ENCODE measurements around the gene SCN3A.

Gene SCN3A

DNA sequence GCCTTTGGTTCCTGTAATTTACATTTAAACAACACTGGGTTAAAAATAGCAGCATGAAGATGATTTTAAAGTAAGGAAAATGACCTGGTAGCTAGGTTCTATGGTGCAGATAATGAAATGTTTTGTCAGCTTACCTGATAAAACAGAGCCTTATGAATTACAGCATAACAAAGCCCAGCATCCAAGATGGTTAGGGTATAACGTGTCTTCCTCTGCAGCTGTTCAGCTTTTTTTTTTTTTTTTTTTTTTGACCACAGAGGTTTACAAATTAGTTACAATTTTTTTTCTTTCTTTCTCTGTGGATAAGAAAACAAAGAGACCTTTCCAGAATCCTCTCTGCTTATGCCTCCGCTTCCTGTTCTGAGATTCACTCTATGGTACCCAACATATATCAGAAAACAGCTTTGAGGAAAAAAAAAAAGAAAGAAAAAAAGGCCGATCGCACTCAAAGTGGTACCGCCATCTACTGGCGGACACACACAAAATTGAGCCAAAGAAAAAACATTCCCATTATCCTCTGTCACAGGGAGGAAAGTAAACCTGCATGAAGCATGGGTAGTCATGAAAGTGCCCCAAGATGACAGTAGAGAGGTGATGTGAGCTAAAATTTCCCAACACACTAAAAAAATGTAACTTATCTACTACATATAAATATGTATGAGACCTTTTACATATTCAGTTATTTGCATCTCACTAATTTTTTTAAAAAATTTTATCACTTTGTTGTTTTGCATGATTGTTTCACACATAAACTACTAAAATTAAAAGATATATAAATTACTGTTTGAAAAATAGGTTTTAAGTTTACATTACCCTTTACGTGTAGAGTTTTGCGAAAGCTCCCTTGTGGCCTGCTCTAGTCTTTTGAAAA, at the start of gene SCN3A:
Gene SCN3A, minus strand, starts transcription at position 362 of the 871 bp plus-strand sequence. CDS start 27,656 bp downstream, outside the sequence.
- peak; percentile 96 for FAIRE-seq

DNA sequence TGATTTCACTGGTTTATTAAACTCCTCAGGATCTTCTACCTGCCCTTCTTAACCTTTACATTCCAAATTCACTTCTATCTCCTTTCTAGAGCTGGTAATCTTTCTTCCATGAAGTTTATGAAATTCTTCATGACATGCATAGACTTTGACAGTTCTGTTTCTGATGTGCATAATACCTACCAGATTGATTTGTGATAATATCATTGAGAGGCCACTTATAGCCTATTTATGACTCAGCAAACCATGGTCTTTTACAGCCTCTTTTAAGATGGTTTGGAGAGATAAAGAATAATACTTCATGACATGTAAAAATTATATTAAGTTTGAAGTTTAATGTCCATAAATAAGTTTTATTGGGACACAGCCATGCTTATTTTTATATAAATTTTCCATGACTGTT, 49.3 kb upstream of the SCN3A start:
- no peak for FAIRE-seq

DNA sequence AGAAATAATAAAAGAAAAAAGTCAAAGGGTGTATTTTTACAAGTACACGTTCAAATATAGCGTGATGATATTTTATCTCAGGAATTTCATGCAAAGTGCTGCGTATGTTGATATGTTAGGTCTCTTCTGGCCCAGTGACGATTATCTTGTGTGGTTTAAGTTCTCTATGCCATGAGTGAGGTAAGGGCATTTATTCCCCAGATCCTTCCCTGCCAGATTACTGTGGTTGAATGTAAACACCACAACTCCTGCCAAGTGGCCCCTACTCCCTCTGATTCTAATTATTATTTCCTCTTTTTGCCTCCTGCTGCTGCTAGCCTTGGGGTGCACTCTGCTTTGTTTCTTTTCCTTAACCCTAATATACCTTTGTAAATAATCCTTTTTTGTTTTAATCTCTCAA, 47.5 kb upstream of the SCN3A start:
- FAIRE-seq: no peak

DNA sequence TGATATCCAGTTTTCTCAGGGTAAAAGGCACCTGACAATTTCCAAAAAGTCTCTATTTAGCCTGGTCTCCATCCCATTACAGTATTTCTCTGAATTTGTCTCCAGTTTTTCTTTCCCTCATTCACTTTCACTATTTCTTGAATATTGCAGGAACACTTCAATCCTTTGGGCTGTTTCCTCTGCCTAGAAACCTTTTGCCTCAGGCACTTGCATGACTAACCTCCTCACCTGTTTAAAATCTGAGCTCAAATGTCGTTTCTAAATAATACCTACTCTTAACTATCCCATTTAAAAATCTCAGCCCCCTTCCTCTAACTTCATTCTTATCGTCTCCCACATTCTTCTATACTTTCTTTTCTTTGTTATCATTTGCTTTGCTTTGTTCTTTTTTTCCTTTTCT, 44.4 kb upstream of the SCN3A start:
- no peak for FAIRE-seq

DNA sequence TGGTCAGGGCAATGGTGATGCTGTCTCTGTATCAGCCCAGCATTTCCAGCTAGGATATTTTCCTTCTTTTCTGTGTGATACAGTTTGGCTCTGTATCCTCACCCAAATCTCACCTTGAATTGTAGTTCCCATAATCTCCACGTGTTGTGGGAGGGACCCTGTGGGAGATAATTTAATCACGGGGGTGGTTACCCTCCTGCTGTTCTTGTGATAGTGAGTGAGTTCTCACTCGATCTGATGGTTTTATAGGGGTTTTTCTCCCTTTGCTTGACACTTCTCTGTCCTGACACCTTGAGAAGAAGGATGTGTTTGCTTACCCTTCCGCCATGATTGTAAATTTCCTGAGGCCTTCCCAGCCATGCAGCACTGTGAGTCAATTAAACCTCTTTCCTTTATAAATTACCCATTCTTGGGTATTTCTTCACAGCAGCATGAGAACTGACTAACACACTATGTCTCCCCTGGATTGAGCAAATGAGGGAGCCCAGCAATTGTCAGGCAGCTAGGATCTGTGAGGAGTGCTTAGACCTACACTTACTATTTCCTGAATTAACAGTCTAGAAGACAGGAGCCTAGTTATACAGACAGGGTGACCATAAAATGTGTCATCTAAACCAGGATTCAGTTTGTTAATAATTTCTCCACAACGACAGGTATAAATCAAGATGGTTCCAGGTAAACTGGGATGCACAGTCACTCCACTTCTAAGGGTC, 41.4 kb upstream of the SCN3A start:
- FAIRE-seq: no peak

DNA sequence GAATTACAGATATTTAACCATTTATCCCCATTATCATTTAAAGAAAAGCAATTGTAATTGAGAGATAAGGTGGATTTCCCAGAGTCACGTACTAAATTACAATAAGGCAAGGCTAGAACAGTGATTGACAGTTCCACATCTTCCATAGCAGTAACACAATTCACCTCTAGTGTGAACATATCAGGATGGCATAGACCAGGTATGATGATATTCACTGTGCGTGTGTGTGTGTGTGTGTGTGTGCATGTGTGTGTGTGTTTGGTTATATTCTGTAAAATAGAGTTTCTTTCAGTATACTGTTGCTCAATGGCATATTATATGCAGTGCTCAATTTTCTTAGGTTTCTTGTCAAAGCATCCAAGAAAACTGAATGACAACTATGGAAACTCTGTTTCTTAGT, 37.1 kb upstream of the SCN3A start:
- FAIRE-seq: no peak

DNA sequence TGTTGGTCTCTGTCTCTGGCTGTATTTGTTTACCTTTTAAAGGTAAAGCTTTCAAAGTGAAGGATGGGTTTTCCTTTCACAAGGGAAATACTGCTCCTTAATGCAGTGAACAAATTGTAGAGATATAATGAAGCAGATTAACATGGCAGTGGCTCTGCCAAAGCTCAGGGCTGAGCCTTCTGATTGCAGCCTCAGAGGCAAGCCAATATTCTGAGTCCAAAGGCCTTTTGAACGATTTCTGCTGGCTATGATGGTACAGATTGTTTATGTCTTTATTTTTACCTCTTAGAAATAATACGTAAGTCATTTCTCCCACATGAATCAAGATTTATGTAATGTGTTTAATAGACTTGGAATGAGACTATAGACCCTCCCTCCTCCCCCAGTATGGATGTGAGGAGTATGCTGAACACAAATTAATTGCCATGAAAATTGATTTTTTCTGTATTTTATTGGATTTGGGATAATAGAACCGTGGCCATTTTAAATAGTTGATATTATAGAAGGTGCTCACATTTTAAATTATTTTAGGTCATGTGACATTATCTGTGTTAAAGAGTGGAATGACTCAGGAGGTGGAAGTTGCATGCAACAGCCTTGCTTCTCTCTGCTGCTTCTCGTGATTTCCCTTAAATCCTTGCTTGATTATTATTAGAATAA, 36.1 kb upstream of the SCN3A start:
- FAIRE-seq: no peak

DNA sequence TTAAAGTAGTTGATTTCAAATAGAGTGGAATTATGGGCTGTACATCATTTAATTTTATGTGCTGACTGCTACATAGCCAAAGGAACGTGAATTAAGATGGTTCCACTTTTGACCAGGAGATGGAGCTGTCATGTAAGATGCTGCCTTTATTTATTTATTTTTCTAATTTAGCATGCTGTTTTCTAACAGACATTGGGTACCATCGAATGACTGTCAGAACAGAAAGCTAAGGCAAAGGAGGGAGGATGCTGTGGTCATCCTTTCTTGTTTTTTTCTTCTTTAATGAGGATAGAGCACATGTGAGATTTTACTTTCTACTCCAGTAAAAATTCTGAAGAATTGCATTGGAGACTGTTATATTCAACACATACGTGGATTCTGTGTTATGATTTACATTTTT, 35.4 kb upstream of the SCN3A start, which contains the start of gene SCN2A:
Gene SCN2A, plus strand, starts transcription at position 185 of the 400 bp plus-strand sequence. CDS start 56,410 bp downstream, outside the sequence.
- FAIRE-seq: peak; percentile 93

DNA sequence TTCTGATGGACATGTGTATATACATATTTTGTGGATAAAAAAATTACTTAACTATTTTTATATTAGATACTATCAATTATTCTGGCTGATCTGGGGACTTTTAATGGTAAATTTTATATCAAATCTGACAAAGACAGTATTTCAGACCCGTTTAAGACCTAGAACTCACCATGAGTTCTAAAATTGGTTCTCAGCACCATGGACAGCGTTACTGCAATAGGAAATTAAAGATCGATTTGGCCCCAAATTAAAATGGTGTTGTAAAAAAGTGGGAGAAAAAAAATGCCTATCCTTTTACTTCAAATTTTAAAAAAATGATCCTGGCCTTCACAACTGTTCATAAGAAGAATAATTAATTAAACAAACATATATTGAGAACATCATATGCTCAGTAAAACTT, 34.4 kb upstream of the SCN3A start:
- FAIRE-seq: no peak

DNA sequence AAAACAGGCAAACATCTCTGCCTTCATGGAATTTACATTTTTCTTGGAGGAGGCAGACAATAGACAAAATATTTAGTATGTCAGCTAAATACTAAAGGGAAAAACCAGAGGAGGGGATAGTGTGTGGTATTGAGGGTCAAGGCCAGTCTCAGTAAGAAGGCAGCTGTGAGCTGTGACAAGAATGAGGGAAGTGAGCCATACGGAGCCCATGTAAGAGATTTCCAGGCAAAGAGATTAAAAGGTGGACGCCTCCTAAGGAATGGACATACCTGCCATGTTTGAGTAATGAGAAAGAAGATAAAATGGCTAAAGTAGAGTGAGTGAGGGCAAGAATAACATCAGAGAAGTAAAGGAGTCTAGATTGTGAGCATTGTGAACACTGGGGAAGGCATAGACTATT, 33.2 kb upstream of the SCN3A start:
- no peak for FAIRE-seq

DNA sequence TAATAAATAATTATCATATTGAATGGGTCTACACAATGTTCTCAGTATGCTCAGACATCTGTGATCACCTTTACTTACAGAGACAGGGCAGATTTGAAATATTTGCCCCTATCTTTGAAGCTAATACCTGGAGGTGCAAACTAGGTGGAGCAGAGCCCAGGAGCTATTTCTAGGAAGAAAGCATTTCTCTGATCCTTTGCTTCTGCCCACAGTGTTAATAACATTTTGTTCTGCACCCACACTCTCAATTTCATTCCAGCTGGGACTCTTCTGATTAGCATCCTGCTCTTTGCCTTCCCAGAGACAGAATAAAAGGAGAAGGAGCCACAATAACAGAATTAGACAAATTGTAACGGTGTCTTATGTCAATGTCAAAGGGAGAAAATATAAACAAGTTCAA, 23.7 kb upstream of the SCN3A start:
- FAIRE-seq: no peak

DNA sequence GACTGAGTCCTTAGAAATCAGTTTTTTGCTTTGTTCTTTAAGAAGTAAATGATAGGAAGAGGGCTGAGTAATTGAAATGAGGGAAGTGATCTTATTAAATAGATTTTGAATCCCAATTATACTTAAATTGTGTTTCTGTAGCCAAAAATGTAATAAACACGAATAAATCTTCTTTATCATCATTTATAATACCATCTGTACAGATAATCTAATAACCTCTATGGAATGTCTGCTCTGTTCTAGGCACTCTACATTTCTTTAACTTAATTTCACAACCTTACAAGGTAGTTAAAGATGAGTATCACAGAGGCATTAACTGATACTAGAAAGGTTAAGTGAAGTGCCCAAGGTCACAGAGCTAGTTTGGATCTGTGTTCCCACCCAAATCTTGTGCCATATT, 21.1 kb upstream of the SCN3A start:
- no peak for FAIRE-seq

DNA sequence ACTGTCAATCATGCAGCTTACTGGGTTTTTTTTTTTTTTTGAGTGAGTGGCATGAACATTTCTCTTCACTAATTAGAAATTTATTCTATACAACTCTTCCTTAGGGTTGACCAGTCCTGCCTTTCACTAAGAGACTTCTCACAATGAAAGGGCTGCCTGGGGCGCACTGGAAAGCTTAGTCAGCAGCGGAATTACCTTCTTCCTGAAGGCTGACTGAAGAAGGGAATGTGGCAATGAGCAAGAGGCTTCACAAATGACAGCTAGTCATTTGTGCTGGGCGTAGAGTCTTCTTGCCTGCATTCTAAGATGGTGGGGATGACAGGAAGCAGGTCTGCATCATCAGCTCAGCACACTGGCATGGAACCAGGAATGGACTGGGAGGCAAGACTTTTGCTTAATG, 15.6 kb upstream of the SCN3A start:
- FAIRE-seq: no peak

DNA sequence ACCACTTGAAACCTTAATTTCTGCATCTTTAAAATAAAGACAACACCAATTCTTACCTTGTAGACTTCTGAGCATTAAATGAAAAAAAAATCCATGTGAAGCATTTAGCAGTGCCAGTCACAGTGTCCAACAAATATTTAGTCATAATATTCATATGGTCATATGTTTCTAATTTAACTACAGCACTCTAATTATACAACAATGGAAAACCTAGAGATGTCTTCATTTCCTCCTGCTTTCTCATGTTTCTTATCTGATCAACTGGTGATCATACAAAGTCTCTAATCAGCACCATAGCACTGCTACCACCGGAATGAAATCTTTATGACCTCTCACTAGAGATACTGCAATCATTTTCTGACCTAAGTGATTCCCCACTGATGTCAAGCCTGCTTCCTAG, 10.2 kb upstream of the SCN3A start:
- no peak for FAIRE-seq

DNA sequence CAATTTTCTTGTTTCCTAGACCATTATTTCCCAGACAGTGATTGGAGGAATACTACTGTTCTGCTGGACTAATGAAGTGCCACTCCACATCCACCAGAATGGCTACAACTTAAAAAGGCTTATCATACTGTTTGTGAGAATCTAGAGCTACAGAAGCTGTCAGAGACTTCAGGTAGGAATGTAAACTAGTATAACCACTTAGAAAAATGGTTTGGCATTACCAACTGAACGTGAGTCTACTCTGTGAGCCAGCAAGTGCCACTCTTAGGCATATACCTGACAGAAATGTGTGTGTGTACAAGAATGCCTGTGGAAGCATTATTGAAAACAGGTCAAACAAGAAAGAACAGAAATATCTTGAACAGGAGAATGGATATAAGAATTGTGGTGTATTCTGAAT, 4.2 kb upstream of the SCN3A start:
- no peak for FAIRE-seq

DNA sequence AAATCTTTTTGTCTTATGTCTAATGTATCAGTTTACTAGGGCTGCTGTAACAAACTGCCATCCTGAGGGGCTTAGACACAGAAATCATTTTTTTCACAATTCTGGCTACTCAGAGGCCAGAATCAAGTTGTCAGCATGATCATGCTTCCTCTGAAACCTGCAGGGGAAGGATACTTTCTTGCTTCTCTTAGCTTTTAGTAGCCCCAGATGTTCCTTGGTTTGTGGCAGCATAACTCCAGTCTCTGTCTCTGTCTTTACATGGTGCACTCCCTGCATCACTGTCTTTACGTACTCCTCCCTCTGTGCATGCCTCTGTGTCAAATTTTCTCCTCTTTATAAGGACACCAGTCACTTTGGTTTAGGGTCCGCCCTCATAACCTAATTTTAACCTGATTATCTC, 2.0 kb upstream of the SCN3A start:
- FAIRE-seq: no peak

DNA sequence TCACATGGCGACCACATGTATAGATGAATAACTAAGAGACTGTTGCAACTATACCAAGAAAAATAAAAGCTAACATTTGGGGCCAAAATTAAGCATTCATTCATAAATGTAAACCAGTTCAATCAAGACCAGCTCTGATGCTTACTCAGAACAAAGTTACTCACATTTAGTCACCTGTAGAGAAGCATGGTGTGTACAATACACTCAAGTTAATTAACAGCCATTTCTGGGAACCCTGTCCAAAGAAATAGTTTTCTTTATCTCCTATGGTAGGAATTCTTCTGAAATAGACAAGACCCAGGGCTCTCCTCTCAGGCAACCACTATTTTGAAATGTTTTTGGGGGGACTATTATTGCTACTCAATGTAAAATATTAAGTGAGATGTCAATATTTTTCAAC, 1.6 kb downstream of the SCN3A start:
- no peak for FAIRE-seq

DNA sequence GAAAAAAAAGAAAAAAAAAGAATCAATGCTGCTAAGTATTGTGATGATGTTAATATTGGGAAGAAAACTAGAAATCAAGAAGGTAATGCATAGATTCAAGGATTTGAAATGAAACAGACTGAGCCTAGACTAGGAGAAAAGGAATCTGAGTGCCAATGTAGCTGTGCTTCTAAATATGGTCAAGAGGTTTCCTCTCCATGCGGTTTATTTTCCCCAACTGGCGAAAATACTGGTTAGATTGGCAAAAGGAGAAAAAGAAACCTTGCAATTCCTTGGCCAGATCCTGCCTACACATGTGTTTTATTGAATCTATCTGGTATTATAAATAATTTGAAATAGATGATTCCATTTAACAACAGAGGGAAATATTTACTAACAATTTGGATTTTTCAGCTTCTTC, 5.7 kb downstream of the SCN3A start:
- no peak for FAIRE-seq

DNA sequence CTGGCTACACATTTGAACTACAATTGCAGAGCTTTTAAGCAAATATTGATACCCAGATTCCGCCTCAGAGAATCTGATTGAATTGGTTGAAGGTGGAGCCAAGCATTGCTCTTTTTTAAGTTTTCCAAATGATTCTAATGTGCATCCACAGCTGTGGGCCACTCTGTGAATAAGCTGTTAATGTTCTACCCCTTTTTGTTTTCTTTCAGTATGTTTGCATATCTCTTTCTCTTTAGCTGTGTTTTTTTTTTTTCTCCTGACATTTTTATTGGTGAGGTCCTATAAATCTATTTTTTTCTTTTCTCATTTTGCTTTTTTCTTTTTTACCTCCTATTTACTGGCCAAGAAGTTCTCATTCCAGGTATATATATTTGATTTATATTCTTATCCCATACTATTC, 6.5 kb downstream of the SCN3A start:
- no peak for FAIRE-seq

DNA sequence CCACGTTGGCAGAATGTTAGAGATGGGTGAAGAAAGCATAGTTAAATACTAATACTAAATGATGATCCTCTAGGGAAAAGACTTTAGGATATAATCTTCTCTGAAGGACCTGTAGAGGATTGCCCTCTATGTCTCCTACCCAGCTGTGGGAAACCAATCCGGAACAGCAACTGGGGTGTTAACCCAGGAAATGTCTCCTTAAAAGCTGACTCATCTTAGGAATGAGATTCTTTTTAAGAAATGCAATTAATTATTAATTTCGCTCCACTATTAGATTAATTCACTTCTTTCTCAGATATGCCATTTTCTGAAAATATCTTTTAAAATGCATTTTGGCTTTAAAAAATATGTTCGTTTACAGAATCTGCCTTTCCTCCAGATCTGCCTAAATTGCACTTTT, 7.4 kb downstream of the SCN3A start:
- no peak for FAIRE-seq

DNA sequence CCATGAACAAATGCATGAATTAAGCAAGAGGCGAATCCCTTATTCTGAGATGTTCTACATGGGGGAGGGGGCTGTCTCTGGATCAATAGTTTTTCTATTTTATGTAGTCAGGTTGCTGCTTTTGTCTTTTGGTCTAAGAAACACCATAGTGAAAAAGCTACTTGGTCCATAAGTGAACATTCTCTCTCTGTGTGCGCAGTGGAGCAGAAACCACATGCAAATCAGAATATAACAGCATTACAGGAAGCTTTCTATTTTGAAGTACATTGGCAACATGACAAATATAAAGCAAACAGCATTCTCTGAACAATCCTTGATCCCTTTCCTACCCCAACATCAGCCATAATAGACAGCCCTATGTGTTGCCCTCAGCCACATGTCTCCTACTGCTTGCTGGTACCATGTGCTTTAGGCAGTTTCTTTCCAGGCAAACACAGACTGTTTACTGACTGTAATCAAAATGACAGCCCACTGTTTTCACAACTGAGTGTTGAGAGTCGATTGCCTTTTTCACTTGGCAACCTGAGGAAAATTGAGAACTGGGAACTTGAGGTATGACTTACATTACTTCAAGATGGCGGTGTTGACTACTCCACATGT, 10.6 kb downstream of the SCN3A start:
- no peak for FAIRE-seq

DNA sequence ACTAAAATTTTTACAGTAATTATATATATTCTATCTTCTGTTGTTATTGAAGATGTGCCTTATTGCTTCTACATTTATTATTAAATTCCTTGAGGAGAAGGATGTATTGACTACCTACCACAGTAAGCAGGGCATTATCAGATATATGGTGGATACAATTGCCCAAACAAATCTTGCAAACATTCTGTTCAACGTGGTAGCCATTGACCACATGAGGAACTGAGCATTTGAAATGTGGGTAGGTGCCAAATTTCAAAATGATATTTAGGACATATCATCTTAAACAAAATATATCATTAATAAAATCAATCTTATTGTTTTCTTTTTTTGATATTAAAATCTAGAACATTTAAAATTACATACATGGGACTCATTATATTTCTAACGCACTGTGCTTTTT, 11.1 kb downstream of the SCN3A start:
- FAIRE-seq: no peak

DNA sequence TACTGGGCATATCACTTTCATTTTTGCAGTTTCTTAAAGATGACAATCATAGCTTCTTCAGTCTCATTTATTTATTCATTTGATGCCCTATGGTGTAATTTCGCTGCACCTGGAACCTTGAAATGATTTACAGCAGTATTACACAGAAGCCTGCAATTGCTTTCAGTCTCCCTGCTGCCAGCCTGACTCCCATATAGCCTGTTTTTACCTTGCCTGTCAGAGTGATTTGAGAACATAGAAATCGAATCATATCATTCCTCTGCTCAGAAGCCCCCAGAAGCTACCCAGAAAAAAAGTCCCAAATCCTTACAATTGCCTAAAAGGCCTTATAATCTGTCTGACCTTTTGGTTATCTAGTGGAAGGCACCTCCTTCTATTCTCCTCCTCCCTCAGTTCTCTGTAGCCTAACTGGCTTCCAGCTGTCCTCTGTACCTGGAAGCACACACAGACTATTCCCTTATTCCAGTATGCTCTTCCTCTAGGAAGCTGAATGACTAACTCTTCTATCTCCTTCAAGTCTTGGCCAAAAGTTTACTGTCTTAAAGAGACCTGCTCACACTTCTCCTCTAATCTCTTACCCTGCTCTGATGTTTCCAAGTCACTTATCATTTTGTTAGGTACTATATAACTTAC, 12.6 kb downstream of the SCN3A start:
- no peak for FAIRE-seq

Data from TTC549 (cell line).